GM18498 (cell line): ENCODE results near the gene TAX1BP1.
A peak's percentile ranks its signal among the peaks of the same experiment; 100 is the strongest.

Experiments used
- ATAC-seq: cut with Tn5 transposase; IDR thresholded peaks from one replicate; pipeline ENCODE4 v1.9.1; 2021; ENCODE audit warnings: mild to moderate bottlenecking, moderate library complexity; ENCODE audit not compliant: unreplicated experiment

TAX1BP1 gene

GRCh38 chr7:27739909-27740448 is at the start of gene TAX1BP1:
Gene TAX1BP1, plus strand, starts transcription at chr7:27740162. Its CDS starts 8,363 bp downstream, at chr7:27748525.
- peak; percentile 98 for ATAC-seq

- ATAC-seq = no peak
These were observed 49.3 kb upstream of the TAX1BP1 start for GRCh38 chr7:27690649-27691048.

GRCh38 chr7:27693794-27694193 is 46.2 kb upstream of the TAX1BP1 start:
- ATAC-seq = no peak

- ATAC-seq = no peak
These were observed 44.9 kb upstream of the TAX1BP1 start for GRCh38 chr7:27695096-27695495.

- peak; percentile 73 for ATAC-seq
These were observed 42.0 kb upstream of the TAX1BP1 start for GRCh38 chr7:27697861-27698430.

GRCh38 chr7:27699751-27700150 is 40.2 kb upstream of the TAX1BP1 start:
- ATAC-seq = no peak

- no peak for ATAC-seq
These were observed 39.5 kb upstream of the TAX1BP1 start for GRCh38 chr7:27700501-27700900.

GRCh38 chr7:27703181-27703580 is 36.8 kb upstream of the TAX1BP1 start:
- ATAC-seq = no peak

- no peak for ATAC-seq
These were observed 35.4 kb upstream of the TAX1BP1 start for GRCh38 chr7:27704422-27705199.

GRCh38 chr7:27705200-27705594 is 34.8 kb upstream of the TAX1BP1 start:
- no peak for ATAC-seq

GRCh38 chr7:27708485-27708884 is 31.5 kb upstream of the TAX1BP1 start:
- no peak for ATAC-seq

- no peak for ATAC-seq
These were observed 30.6 kb upstream of the TAX1BP1 start for GRCh38 chr7:27709137-27710075.

- no peak for ATAC-seq
These were observed 27.7 kb upstream of the TAX1BP1 start for GRCh38 chr7:27712217-27712616.

GRCh38 chr7:27714831-27715444 is 25.0 kb upstream of the TAX1BP1 start:
- ATAC-seq = no peak

GRCh38 chr7:27723085-27723484 is 16.9 kb upstream of the TAX1BP1 start:
- no peak for ATAC-seq

GRCh38 chr7:27727058-27727457 is 12.9 kb upstream of the TAX1BP1 start:
- ATAC-seq = no peak

- ATAC-seq = no peak
These were observed 9.8 kb upstream of the TAX1BP1 start for GRCh38 chr7:27730112-27730511.

- no peak for ATAC-seq
These were observed 5.4 kb upstream of the TAX1BP1 start for GRCh38 chr7:27734583-27734982.

- no peak for ATAC-seq
These were observed 4.8 kb upstream of the TAX1BP1 start for GRCh38 chr7:27735165-27735564.

- ATAC-seq = no peak
These were observed 4.1 kb upstream of the TAX1BP1 start for GRCh38 chr7:27735831-27736230.

- ATAC-seq = no peak
These were observed 2.8 kb upstream of the TAX1BP1 start for GRCh38 chr7:27737178-27737577.
